GM23338 (cell line): ENCODE data around the gene CCDC70. TPM values are rescaled to one million over a fixed set of nuclear protein-coding genes. Genes with fewer than 3 reads are reported as not detected.

Source experiments
- ATAC-seq: fragments of 200-7000 bp; cut with Tn5 transposase; 3 replicates; pipeline ENCODE4 v1.9.1; 2020
- DNase-seq: peaks from one replicate; pipeline ENCODE4 v3.0.0-alpha.2; 2015; ENCODE audit warnings: low spot score
- H2AFZ ChIP-seq: fragments of 200-600 bp; sonication (generic); 2 replicates; pipeline ENCODE4 v1.8.0; 2016; ENCODE audit warnings: antibody characterized with exemption, mild to moderate bottlenecking, moderate library complexity
- H3F3A ChIP-seq: fragments of 200-600 bp; sonication (generic); replicated peaks from 2 replicates; pipeline ENCODE4 v1.8.0; 2017; ENCODE audit warnings: antibody characterized with exemption, mixed run types, low read depth
- H3K27ac ChIP-seq: fragments of 200-600 bp; sonication (generic); 2 replicates; pipeline ENCODE4 v1.6.1; 2016; ENCODE audit warnings: low read depth
- H3K27me3 ChIP-seq: fragments of 200-600 bp; sonication (generic); 2 replicates; pipeline ENCODE4 v1.8.0; 2016; ENCODE audit warnings: mild to moderate bottlenecking, mixed run types, moderate library complexity; ENCODE audit not compliant: insufficient read depth
- H3K36me3 ChIP-seq: fragments of 200-600 bp; sonication (generic); 2 replicates; pipeline ENCODE4 v1.8.0; 2016; ENCODE audit warnings: mild to moderate bottlenecking; ENCODE audit not compliant: insufficient read depth
- H3K4me1 ChIP-seq: fragments of 200-600 bp; sonication (generic); 2 replicates; pipeline ENCODE4 v1.8.0; 2016; ENCODE audit warnings: mild to moderate bottlenecking, moderate library complexity; ENCODE audit not compliant: insufficient read depth
- H3K4me2 ChIP-seq: fragments of 200-600 bp; sonication (generic); 2 replicates; pipeline ENCODE4 v1.7.1; 2017; ENCODE audit warnings: mixed run types
- H3K4me3 ChIP-seq: fragments of 200-600 bp; sonication (generic); 2 replicates; pipeline ENCODE4 v1.6.1; 2016; ENCODE audit warnings: mixed run types
- H3K79me2 ChIP-seq: fragments of 200-600 bp; sonication (generic); replicated peaks from 2 replicates; pipeline ENCODE4 v1.8.0; 2017; ENCODE audit warnings: mild to moderate bottlenecking; ENCODE audit not compliant: insufficient read depth
- H3K9me2 ChIP-seq: fragments of 200-600 bp; sonication (generic); 2 replicates; pipeline ENCODE4 v1.8.0; 2017; ENCODE audit not compliant: insufficient read depth
- H4K20me1 ChIP-seq: fragments of 200-600 bp; sonication (generic); replicated peaks from 2 replicates; pipeline ENCODE4 v1.8.0; 2017; ENCODE audit warnings: mild to moderate bottlenecking; ENCODE audit not compliant: insufficient read depth
- H3K27ac Mint-ChIP-seq: 2 replicates; pipeline ENCODE4 v1.8.0; 2020; ENCODE audit warnings: inconsistent platforms, mild to moderate bottlenecking, moderate library complexity, mixed read lengths
- H3K27me3 Mint-ChIP-seq: 3 replicates; pipeline ENCODE4 v1.8.0; 2022; ENCODE audit warnings: low read depth, mild to moderate bottlenecking, moderate library complexity, mixed read lengths, inconsistent platforms; ENCODE audit not compliant: insufficient read depth, poor library complexity
- H3K36me3 Mint-ChIP-seq: 3 replicates; pipeline ENCODE4 v1.8.0; 2021; ENCODE audit warnings: low read depth, mild to moderate bottlenecking, inconsistent platforms, moderate library complexity, mixed read lengths
- H3K4me1 Mint-ChIP-seq: 3 replicates; pipeline ENCODE4 v1.8.0; 2020; ENCODE audit warnings: mild to moderate bottlenecking, inconsistent platforms, mixed read lengths
- H3K4me3 Mint-ChIP-seq: 3 replicates; pipeline ENCODE4 v1.8.0; 2021; ENCODE audit warnings: moderate library complexity, mild to moderate bottlenecking, inconsistent platforms, mixed read lengths
- H3K9me3 Mint-ChIP-seq: 3 replicates; pipeline ENCODE4 v1.8.0; 2020; ENCODE audit warnings: moderate library complexity, mild to moderate bottlenecking, inconsistent platforms, mixed read lengths
- CREB1 ChIP-seq: fragments of 250-450 bp; sonication (Bioruptor Pico); IDR thresholded peaks from 2 replicates; pipeline ENCODE4 v1.5.0; 2020; ENCODE audit warnings: low read depth, mild to moderate bottlenecking, moderate library complexity
- CTCF ChIP-seq, 2 experiments: fragments of 200-600 bp in 1 of 2; sonication (generic) in 1 of 2; conservative IDR thresholded peaks; 2 replicates each; pipeline versions ENCODE4 v1.5.1 to v1.6.1; 2016 to 2017; ENCODE audit warnings: antibody characterized with exemption in 2 of 2, low read depth in 2 of 2, mild to moderate bottlenecking in 2 of 2, moderate library complexity in 1 of 2
- EZH2 ChIP-seq: fragments of 200-600 bp; sonication (generic); IDR thresholded peaks from one replicate; pipeline ENCODE4 v1.8.0; 2017; ENCODE audit warnings: antibody characterized with exemption, mild to moderate bottlenecking, low read depth; ENCODE audit not compliant: unreplicated experiment
- EZH2phosphoT487 ChIP-seq: fragments of 200-600 bp; sonication (generic); IDR thresholded peaks from one replicate; pipeline ENCODE4 v1.8.1; 2018; ENCODE audit warnings: antibody characterized with exemption; ENCODE audit not compliant: unreplicated experiment
- JUNB ChIP-seq: IDR thresholded peaks from one replicate; pipeline ENCODE4 v1.6.1; 2016; ENCODE audit warnings: antibody characterized with exemption; ENCODE audit not compliant: unreplicated experiment
- POLR2AphosphoS5 ChIP-seq: IDR thresholded peaks from 2 replicates; pipeline ENCODE4 v1.6.1; 2016; ENCODE audit warnings: antibody characterized with exemption, low read depth
- REST ChIP-seq: IDR thresholded peaks from one replicate; pipeline ENCODE4 v1.6.1; 2018; ENCODE audit warnings: antibody characterized with exemption; ENCODE audit not compliant: unreplicated experiment
- STAT1 ChIP-seq: IDR thresholded peaks from one replicate; pipeline ENCODE4 v1.6.1; 2016; ENCODE audit warnings: antibody characterized with exemption; ENCODE audit not compliant: unreplicated experiment
- ZNF114 ChIP-seq: fragments of 250-450 bp; sonication (Bioruptor Pico); IDR thresholded peaks from 2 replicates; pipeline ENCODE4 v1.5.0; 2020; ENCODE audit warnings: mild to moderate bottlenecking, moderate library complexity
- ZNF331 ChIP-seq: fragments of 250-450 bp; sonication (Bioruptor Pico); IDR thresholded peaks from 2 replicates; pipeline ENCODE4 v1.5.0; 2020; ENCODE audit warnings: low read depth, mild to moderate bottlenecking, moderate library complexity
- ZNF462 ChIP-seq: fragments of 250-450 bp; sonication (Bioruptor Pico); IDR thresholded peaks from 2 replicates; pipeline ENCODE4 v1.5.0; 2020; ENCODE audit warnings: mild to moderate bottlenecking, moderate library complexity
- polyA plus RNA-seq: library from polyadenylated mRNA; unstranded; fragments of >200 nt; fragmentation: Nextera tagmentation; extraction: Ambion mirVana; gene quantifications from 2 replicates; pipeline ENCODE4 v1.2.1, GENCODE V29; 2016
- total RNA-seq: library from RNA; depleted of rRNA; stranded (reverse); fragments of >200 nt; shearing (Covaris generic); gene quantifications from 2 replicates; pipeline ENCODE4 v1.2.3, GENCODE V29; 2014

Gene CCDC70
- total and polyA plus RNA-seq, 2 experiments from 2014 or later: not detected

GRCh38 chr13:51867062-51867461, 5.3 kb downstream of the CCDC70 start:
- no peak overlapping the region for H3K4me2 ChIP-seq
- no peaks in the 10 kb centered on the region; the same call in 2 of the 3 replicates for H3K9me3 Mint-ChIP-seq
- H3K9me2 ChIP-seq: no peaks in the 10 kb centered on the region
- no peak for TF ChIP-seq JUNB
- no peak for TF ChIP-seq POLR2AphosphoS5
- TF ChIP-seq EZH2phosphoT487: no peak
- no peak for TF ChIP-seq CREB1 (CRISPR knock-in tag)
- no peak for TF ChIP-seq REST
- no peak for TF ChIP-seq CTCF (conservative IDR thresholded peaks at IDR 0.05; ENCODE audit: low read depth in 2 of 2)
- TF ChIP-seq STAT1: no peak
- TF ChIP-seq ZNF462: no peak
- TF ChIP-seq ZNF114 (CRISPR knock-in tag): no peak
- no peak for TF ChIP-seq ZNF331 (CRISPR knock-in tag)
- no peak for TF ChIP-seq EZH2
- H3K79me2 ChIP-seq: no peaks in the 10 kb centered on the region
- no peak overlapping the region for H3K27ac ChIP-seq
- no peak overlapping the region for H3K4me3 Mint-ChIP-seq
- H3K27me3 Mint-ChIP-seq: no peaks in the 10 kb centered on the region
- H2AFZ ChIP-seq: no peak overlapping the region
- no peak overlapping the region for H3K27ac Mint-ChIP-seq
- ATAC-seq: no peak
- no peaks in the 10 kb centered on the region for H3F3A ChIP-seq
- H3K36me3 ChIP-seq: no peaks in the 10 kb centered on the region
- no peak for DNase-seq
- no peaks in the 10 kb centered on the region for H3K27me3 ChIP-seq
- no peaks in the 10 kb centered on the region for H3K36me3 Mint-ChIP-seq
- no peaks in the 10 kb centered on the region for H3K4me1 ChIP-seq
- H3K4me1 Mint-ChIP-seq: no peaks in the 10 kb centered on the region
- no peaks in the 10 kb centered on the region for H4K20me1 ChIP-seq
- H3K4me3 ChIP-seq: no peak overlapping the region
